HG03432 (cell line): ENCODE data around the gene LUC7L.
"Not testable (repeated sequence)": the region's sequence is repeated elsewhere in the genome, so short reads cannot be mapped to it uniquely, and the experiment has no call there.

Experiments used
- ATAC-seq: cut with Tn5 transposase; IDR thresholded peaks from one replicate; pipeline ENCODE4 v1.9.1; 2021; ENCODE audit warnings: mild to moderate bottlenecking, moderate library complexity; ENCODE audit not compliant: unreplicated experiment

LUC7L gene

GRCh38 chr16:228852-229730 is at the start of gene LUC7L:
Gene LUC7L, minus strand, starts transcription at chr16:229449. Its CDS starts 110 bp downstream, at chr16:229339.
- peak; percentile 86 for ATAC-seq

GRCh38 chr16:278863-279366 is 49.7 kb upstream of the LUC7L start:
- no peak for ATAC-seq

GRCh38 chr16:276426-277077 is 47.3 kb upstream of the LUC7L start:
- ATAC-seq: no peak

DNA sequence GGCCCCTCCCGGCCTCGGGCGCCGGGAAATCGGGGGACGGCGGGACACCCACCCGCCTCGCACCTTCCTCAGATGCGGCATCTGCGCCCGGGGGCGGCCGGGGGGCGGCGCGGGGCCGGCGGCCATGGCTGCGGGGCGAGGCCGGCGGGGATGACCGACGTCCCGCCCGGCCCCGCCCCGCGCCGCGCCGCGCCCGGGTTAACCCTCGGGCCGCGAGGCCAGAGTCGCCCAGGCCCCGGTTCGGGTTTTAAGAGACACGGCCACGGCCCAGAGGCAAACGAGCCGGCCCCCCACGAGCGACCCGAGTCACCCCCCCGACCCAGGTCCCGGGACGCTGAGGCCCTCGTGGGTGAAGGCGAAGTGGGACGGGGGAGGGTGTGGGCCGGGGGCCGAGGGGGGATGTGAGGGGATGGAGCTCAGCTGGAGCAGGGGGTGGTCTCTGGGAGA is 46.6 kb upstream of the LUC7L start, which contains the start of gene RGS11:
Gene RGS11, minus strand, starts transcription at position 159 of the 447 bp plus-strand sequence. Its CDS starts 33 bp downstream, at position 126.
- ATAC-seq: no peak

GRCh38 chr16:275041-275641 is 45.9 kb upstream of the LUC7L start:
- ATAC-seq: no peak

GRCh38 chr16:273547-274421 is 44.5 kb upstream of the LUC7L start:
- ATAC-seq: no peak

DNA sequence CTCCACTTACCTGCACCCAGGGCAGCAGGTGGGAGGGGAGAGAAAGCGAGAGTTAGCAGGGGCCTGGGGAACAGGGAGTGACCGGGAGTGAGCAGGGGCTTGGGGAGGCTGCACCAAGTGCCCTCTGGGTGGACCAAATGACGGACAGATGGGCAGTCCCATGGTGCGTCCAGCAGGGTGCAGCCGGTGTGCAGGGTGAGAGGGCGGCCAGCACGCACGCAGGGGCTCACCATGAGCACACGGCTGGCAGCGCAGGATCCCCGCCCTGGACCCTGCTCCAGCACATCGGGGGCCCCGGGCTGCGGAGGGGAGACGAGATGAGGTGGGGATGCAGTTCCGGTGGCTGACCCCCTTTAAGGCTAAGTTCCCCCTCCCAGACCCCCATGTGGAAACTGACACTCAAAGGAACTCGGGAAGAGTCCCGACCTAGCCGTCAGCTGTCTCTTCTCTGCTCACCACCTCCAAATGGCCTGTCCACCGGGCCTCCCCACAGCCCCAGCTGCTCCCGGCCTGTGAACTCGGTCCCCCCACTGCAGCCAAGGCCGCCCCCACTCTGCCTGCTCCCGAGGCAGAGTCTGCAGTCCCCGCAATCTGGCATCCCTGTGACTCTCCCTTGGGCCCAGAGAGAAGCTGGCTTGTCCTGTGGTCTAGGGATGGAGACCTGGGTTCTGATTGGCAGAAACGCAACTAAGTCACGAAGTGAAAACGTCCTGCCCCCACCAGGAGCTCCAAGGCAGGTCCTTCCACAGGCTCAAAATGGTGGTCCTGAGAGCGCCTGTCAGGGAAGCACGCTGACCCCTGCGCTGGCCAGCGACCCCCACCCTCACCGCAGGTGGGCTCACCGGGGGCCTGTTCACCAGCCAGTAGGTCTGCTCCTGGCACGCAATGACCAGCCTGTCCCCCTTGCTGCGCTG is 43.6 kb upstream of the LUC7L start:
- ATAC-seq: no peak

DNA sequence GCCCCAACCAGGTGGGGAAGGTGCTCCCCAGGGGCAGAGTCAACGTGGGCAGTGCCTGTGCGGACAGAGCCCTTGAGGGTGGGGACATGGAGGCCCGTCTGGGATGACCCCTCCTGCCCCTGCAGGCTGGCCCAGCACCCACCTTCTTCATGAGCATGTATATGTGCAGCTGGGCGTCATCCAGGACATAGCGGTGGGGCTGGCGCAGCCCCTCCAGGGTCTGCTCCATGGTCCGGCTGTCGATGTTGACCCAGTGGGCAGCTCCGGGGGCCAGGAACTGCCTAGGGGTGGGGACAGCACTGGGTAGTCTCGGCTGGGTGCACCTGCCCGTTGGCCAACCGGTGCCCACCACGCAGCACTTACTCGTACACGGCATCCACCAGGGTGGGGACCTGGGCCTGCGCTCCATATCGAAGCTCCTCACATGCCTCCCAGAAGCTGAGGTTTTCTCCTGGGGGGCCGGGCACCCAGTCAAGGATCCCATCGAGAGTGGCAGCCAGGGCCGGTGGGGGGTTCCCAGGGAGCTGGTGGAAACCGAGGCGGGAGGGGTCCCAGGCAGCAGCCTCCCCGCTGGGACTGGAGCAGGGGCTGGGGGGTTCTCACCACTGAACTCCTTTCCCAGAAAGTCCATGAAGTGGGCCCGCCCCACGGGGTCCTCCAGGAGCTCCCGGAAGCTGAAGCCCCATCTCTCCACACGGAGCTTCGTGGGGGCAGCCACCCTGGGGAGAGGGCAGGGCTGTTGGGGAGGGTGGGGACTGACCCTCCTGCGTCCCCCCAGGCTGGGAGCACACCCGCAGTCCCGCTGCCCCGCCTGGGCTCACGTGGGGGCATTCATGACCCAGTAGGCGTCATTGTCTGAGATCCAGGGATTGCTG is 41.4 kb upstream of the LUC7L start:
- no peak for ATAC-seq

DNA sequence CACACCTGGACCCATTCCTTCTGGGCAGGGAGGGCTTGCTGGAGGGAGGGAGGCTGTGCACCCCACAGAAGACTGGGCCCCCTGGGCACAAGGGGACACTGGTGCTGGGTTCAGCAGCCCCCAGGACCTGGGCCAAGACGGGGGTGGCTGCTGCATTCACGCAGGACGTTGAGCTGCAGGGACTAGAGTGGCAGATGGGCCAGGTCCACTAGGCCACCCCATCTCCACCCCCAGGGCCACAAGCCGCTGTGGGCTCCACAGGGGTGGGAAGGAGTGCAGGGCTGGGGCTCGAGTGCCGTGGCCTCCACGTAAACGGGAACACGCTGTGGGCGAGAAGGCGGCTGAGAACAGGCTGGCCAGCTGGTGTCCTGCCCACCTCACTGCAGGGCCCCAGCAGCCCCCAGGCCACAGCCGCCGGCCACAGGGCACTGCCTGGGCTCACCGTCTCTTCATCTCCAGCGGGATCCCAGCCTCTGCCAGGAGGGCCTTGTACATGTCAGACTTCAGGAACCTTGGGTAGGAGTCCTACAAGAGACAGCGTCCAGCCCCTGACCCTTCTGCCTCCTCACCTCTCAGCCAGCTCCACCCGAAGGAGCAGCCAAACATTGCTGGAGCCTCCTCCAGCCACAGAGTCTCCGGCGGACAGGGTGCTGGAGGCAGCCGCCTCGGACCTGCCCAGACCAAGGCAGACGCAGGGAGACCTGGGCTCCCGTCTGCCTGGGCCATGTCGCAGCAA is 40.0 kb upstream of the LUC7L start:
- ATAC-seq: no peak

DNA sequence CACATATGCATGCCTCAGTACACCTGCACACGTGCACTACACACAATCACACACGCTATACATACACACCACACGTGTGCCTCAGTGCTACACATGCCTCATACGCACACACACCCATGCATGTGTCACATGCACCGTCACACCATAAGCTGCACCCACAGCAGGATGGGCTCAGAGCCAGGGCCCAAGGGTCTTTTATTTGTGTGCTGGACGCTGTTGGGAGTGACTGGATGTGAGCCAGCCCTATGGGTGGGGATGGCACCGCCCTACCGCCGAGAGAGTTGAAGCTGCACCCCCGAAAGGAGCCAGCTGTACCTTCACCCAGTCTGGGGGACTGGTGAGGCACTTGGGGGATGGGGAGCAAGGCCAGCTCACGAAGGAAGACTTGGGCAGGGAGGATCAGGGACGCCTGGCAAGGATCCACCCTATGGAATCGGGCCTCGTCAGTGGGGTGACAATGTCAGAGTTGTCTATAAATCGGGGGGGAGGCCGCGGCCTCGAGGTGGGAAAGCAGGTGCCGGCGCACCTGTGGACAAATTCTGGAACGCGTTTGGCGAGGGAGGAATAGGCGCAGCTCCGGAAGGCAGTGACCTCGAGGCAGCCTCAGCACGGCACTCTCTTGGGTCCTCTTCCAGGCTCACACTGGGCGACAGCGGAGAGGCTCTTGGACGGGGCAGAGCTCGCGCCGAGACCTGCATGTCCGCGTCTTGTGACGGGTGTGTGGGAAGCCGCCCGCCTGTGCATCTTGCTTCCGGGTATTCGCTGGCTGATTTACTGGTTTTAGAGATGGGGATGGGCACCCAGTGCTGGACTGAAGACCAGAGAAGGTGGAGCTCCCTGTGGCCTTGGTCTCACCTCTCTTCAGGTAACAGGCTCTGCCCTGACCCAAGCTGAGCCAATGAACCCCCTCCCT is 39.1 kb upstream of the LUC7L start:
- ATAC-seq: no peak

DNA sequence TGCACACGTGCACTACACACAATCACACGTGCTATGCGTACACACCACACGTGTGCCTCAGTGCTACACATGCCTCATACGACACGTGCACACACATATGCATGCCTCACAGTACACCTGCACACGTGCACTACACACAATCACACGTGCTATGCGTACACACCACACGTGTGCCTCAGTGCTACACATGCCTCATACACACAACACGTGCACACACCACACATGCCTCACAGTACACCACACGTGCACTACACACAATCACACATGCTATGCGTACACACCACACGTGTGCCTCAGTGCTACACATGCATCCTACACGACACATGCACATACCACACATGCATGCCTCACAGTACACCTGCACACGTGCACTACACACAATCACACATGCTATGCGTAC is 38.3 kb upstream of the LUC7L start:
- not testable (repeated sequence) for ATAC-seq

DNA sequence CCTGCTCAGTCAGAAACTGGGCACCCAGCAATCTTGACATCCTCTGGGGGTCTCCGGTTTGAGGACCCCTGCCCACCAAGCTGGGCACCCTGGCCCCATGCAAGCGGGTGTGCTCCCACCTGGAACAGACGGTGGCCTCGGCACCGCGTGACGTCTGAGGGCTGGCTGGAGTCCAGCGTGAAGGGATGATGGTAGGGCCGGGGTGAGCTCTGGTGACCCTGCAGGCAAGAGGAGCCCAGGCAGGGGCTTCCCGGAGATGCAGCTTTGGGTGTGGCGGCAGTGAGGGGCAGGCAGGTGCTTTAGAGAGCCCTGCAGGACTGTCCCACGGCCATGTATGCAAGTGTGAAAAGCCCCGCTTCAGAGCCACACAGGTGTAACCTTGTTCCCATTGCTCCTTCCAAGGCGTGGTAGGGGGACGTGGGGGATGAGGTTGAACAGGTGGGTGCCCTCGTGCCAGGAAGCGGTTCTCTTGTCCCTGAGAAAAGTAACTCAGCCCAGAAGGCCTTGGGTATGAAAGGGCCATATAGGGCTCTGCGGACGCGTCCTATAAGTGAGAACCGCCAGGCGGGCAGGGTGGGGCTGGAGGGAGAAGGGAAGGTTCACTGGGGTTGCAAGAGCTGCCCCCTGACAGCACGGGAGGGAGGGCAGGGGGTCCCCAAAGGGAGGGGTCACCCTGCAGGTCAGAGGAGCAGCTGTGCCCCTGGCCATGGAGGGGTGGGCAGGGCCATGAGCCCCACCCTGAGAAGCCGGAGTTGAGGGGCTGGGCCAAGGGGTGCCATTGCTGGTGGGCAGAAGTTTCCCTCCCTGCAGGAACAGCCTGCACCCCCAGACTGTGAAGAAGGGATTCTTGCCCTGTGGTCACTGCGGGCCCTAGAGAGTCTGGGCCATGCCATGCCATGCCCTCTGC is 37.3 kb upstream of the LUC7L start:
- ATAC-seq: no peak

- ATAC-seq: no peak
Measured at GRCh38 chr16:265711-266110, 36.5 kb upstream of the LUC7L start.

DNA sequence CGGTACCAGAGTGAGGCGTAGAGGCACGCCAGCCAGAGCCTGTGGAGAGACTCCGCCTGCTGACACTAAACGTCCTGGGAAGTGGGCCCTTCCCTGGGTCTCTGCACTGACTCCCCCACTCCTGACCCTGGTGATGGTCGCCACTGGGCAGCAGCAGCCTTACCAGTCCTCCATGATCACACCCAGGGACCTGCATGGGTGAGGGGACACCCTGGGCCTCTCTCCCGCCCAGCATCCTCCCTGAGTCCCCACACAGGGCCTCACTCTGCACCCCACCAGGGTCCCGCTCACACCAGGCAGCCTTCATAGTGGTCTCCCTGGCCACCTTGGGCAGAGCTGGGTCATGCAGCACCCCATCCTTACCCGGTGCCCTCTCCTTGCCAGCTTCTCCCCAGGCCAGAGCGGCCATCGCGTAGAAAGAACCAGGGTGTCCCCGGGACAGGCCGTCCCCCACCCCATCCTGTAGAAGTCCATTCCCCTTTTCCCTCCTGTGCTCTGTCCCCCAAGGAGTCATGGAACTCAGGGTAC is 35.8 kb upstream of the LUC7L start:
- no peak for ATAC-seq

DNA sequence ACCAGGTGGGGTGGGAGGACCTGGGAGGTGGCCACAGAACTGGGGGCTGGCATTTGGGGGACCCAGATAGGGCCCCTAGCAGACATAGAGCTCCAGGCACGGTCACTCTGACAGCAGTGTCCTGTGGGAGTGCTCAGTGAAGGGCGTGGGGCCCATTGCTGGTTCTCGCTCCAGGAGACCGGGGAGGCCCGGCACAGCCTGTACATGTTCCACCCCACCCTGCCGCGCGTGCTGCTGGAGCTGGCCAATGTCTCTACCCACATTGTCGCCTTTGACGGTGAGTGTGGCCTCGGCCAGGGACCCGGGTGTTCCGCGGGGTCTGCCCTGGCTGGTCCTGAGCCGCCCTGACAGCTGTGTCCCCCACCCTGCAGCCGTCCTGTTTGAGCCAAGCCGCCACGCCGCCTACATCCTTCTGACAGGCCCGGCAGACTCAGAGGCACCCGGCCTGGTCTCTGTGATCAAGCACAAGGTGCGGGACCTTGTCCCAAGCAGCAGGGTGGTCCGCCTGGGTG is 35.2 kb upstream of the LUC7L start:
- ATAC-seq: no peak
